Fibroblast of skin of right quadriceps (primary cell): ENCODE measurements around the gene ADRB2.
A peak's percentile ranks its signal among the peaks of the same experiment; 100 is the strongest.

Experiments
- DNase-seq: peaks from one replicate; pipeline ENCODE4 v3.0.0-alpha.2; 2013

The ADRB2 gene

GRCh38 chr5:148805326-148806290, 20.8 kb upstream of the ADRB2 start:
- peak; percentile 44 for DNase-seq

- no peak for DNase-seq
These were observed 19.9 kb upstream of the ADRB2 start for GRCh38 chr5:148806520-148806931.

- DNase-seq, result no peak
These were observed 18.6 kb upstream of the ADRB2 start for GRCh38 chr5:148807851-148808250.

DNA sequence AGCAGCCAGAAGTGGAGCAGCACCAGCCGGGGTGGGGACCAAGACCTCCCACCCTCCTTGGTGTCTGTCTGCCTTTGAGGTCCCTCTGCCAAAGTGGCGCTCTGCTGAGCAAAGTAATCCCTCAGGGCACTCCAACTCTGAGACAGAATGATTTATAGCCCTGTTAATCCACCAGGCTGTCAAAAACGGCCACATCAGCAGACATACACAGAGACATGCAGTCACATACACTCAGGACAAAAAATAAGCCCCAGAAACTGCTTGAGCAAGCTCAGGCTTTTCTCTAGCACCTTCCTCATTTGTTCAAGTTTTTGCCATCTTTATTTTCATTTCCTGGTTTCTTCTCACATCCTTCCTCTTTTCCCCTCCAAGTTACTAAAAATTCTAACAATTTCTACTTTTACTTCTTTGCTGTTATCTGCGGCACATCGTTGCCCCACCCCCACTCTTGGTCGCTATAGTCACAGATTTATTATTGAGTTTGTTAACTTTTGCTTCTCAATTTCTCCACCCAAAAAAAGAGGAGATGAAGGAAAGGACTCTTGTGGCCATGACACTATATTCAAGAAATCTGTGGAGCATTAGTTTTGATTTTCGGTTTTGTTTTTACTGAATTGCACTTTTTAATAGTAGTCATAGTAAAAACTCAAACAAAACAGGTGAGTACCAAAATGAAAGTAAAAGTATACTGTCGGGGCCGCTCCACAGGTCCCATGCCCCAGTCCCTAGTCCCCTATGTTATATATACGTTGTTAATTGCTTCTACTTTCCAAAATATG, 17.4 kb upstream of the ADRB2 start:
- no peak for DNase-seq

GRCh38 chr5:148809781-148810524, 16.5 kb upstream of the ADRB2 start:
- DNase-seq, result no peak

DNA sequence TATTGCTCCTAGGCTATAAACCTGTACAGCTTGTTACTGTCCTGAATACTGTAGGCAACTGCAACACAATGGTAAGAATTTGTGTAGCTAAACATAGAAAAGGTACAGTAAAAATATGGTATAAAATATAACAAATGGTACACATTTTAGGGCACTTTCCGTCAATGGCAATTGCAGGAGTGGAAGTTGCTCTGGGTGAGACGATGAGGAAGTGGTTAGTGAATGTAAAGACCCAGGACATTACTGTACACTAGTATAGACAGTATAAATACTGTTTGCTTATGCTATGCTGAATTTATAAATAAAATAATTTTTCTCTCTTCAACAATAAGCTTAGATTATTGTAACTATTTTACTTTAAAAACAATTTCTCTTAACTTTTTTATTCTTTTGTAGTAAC, 15.6 kb upstream of the ADRB2 start:
- DNase-seq, result no peak

DNA sequence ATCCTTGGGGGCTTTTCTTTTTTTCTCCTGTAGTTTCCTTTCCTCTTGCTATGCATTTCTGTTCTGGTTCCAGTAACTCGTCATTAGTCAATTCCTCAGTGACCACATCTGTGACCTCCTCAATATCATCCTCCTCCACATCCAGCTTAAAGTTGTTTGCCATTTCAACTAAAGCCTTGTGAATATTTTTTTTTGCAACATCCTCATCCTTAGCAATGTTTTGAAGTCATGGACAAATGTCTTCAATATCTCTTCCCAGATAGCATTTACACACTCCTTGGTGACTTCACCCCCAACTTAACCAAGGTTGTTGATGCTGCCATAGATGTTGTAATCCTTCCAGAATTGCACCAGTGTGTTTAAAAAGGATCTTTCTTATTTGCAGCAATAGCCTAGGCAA, 14.7 kb upstream of the ADRB2 start:
- DNase-seq, result no peak

DNA sequence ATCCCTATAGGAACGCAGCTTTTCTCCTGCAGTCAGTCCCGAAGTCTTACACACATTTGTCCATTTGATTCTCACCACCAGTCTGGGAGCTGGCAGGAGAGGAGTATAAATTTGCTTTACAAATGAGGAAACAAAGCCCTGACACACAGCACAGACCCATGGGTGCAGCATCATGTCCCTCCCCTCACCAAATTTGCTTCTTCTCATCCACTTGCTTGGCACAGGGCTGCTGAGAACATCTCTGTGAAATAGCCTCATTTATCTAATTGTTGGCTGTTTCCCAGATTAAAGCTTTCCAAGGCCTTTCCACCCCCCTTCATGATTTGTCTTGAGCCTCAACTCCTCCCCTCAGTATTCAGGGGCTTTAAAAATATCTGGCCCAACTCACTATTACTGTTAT, 11.3 kb upstream of the ADRB2 start:
- DNase-seq, result no peak

DNA sequence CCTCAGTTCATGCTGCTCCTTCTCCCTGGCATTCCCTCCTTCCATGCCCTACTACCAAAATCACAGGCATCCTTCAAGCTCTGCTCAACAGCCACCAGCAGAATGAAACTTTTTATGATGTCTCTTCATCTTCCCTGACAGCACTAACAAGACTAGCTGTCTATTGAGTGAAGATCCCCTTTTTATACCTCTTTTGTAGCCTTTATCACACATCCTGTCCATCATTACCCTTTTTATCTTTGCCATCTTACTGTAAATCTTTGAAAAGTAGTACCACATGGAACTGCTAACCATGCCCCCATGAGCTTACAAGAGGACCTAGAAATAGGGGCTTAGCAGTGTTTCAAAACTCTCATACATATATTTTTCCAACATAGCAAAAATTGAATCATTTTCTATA, 10.8 kb upstream of the ADRB2 start:
- DNase-seq, result no peak

DNA sequence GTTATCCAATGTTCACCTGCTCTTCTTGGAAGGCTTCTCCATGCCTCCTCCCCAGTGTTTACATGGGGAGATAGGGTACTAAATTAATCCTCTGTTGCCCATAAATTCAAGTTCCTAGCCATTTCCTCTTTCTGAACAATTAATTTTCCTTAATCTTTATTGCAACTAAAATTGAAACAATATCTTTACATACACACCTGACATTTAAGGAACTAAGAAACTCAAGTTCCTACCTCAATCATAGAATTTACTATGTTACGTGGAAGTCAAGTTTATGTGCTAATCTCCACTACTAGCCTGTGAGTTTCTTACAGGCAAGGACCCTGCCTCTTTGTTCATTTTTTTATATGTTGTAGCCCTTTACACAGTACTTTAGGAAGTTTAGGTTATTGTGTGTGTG, 10.1 kb upstream of the ADRB2 start:
- DNase-seq, result no peak

DNA sequence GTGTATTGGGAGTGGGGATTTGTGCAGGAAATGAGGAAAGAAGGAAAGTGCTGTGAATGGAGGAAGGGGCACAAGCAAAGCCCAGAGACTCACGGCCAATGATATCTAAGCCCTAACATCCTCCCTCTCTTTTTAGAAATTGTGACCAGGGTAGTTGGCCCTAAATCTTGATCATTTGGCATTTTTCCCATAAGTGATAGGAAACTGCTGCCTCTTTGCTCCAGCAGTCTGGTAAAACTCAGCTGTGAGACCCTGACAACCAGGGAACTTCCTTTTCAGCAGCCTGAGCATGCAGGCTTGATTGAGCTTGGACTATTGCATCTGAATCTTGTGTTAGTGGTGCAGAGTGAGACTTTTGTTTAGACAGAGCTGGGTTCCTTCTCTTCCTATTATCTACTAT, 9.6 kb upstream of the ADRB2 start:
- DNase-seq, result no peak

GRCh38 chr5:148817606-148818005, 8.8 kb upstream of the ADRB2 start:
- no peak for DNase-seq

GRCh38 chr5:148820461-148821395, 5.7 kb upstream of the ADRB2 start:
- peak; percentile 40 for DNase-seq

GRCh38 chr5:148823871-148824270, 2.5 kb upstream of the ADRB2 start:
- DNase-seq, result no peak

GRCh38 chr5:148825716-148826052, 727 bp upstream of the ADRB2 start:
- DNase-seq, result no peak

- DNase-seq, result no peak
These were observed 294 bp downstream of the ADRB2 start for GRCh38 chr5:148826739-148827070.

DNA sequence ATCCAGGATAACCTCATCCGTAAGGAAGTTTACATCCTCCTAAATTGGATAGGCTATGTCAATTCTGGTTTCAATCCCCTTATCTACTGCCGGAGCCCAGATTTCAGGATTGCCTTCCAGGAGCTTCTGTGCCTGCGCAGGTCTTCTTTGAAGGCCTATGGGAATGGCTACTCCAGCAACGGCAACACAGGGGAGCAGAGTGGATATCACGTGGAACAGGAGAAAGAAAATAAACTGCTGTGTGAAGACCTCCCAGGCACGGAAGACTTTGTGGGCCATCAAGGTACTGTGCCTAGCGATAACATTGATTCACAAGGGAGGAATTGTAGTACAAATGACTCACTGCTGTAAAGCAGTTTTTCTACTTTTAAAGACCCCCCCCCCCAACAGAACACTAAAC, 1.3 kb downstream of the ADRB2 start:
- DNase-seq, result no peak

DNA sequence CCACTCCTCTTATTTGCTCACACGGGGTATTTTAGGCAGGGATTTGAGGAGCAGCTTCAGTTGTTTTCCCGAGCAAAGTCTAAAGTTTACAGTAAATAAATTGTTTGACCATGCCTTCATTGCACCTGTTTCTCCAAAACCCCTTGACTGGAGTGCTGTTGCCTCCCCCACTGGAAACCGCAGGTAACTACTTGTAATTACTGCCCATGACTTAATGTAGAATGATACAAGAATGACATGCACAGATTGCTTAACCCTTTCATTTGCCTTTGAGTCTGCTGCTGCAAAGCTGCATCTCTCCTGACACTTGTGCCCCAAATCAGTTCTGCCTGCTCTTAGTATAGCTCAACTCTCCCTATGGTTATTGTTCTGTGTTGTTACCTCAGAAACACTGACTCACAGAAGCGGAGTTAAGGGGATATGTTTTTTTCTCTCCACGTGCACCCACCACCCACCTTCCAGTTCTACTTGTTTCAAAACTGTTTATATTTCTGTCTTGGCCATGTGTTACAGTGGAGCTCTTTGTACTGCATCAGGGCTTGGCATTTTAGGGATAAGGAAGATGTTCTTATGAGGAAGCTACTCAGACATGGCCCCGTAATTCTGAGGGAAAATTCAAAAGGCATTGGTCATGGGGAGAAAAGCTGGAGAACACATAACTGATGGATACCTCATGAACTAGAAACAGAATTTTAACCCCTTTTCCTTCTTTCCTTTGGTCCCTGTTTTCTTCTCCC, 2.3 kb downstream of the ADRB2 start:
- no peak for DNase-seq

GRCh38 chr5:148829248-148829594, 2.8 kb downstream of the ADRB2 start:
- DNase-seq, result no peak

GRCh38 chr5:148829734-148830133, 3.3 kb downstream of the ADRB2 start:
- no peak for DNase-seq

DNA sequence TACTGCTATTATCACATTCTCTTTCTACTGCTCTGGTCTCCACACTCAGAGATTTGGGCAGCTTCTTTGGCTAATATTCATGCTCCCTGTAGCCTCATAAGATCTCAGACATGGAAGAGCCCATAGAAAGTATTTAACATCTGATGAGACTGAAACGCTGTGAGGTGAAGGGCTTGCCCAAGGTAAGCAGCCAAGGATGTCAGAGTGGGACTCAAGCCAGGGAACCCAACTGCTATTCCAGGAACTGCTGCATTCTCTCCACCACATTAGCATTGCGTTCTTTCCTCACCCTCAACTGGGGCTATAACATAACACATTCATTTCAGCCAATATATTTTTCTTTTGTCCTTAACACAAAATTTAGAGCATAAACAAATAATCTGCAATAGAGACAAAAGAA, 3.8 kb downstream of the ADRB2 start:
- no peak for DNase-seq
